ENCODE measurements around the gene PIK3R1. TPM values are rescaled to one million over a fixed set of nuclear protein-coding genes. Genes with fewer than 3 reads are reported as not detected.
A peak's percentile ranks its signal among the peaks of the same experiment; 100 is the strongest.

PIK3R1 gene
- total and polyA plus RNA-seq, 4 experiments from 2014 or later = 92.6 to 152 (median 125) TPM

- ChIA-PET CTCF (ENCODE audit: partially characterized antibody) (interaction anchor here (1.0 to 2.0 kb wide), 3 partner anchors 10 to 30 kb away, joined by 3 to 11 read pairs (median 3); partner anchors contain the start of gene PIK3R1), POLR2A (ENCODE audit: partially characterized antibody) (interaction anchor here (3.3 kb wide), 1 partner anchor 27 kb away, joined by 33 read pairs; the partner anchor contains the start of gene PIK3R1)
- Mint-ChIP-seq H3K27me3 (no peaks in the 10 kb centered on the region), H3K27ac (peak overlapping the region; percentile 58 to 92 (median 73)), H3K36me3 (peaks cover 10 to 14% of the 10 kb centered on the region in 2 donors), H3K9me3 (no peaks in the 10 kb centered on the region), H3K4me1 (peaks cover 61 to 89% (median 73%) of the 10 kb centered on the region in 4 donors), H3K4me3 (peak overlapping the region in 4 of 8 donors; percentile 3 to 65 (median 34))
- Histone ChIP-seq H3K36me3 (ENCODE audit: insufficient read depth, low read length) (no peaks in the 10 kb centered on the region), H3K27ac (ENCODE audit: low read depth, low read length) (no peak overlapping the region), H3K27me3 (ENCODE audit: insufficient read depth, low read length) (no peaks in the 10 kb centered on the region), H3K4me3 (ENCODE audit: low read length in 2 of 2) (no peak overlapping the region), H3K9me3 (ENCODE audit: control insufficient read depth in 1 of 2, low read length in 2 of 2) (no peaks in the 10 kb centered on the region), H3K4me1 (ENCODE audit: insufficient read depth, low read length) (peaks cover 86% of the 10 kb centered on the region)
- intact Hi-C loops (cut with micrococcal nuclease) = no loop called here
- DNase-seq = no peak
These were observed 27.2 kb downstream of the PIK3R1 start for GRCh38 chr5:68242743-68243142.

GRCh38 chr5:68243251-68243650 lies 27.7 kb downstream of the PIK3R1 start:
- H3K4me3 ChIP-seq (ENCODE audit: low read length in 2 of 2) = no peak overlapping the region
- peaks cover 56 to 86% (median 70%) of the 10 kb centered on the region in 4 donors for H3K4me1 Mint-ChIP-seq
- peak overlapping the region in 7 of 8 donors; percentile 15 to 65 (median 50) for H3K4me3 Mint-ChIP-seq
- ChIA-PET POLR2A (ENCODE audit: partially characterized antibody) (interaction anchor here (1.0 to 3.3 kb wide), 5 partner anchors 8 to 45 kb away, joined by 3 to 33 read pairs (median 5); partner anchors contain the start of gene PIK3R1), CTCF (ENCODE audit: partially characterized antibody) (interaction anchor here (0.9 to 1.6 kb wide), 8 partner anchors 9 to 1029 kb away, joined by 3 to 7 read pairs (median 4); no protein-coding TSS in a partner anchor)
- H3K4me1 ChIP-seq (ENCODE audit: insufficient read depth, low read length) = peaks cover 83% of the 10 kb centered on the region
- no peak for DNase-seq
- H3K27me3 ChIP-seq (ENCODE audit: insufficient read depth, low read length) = no peaks in the 10 kb centered on the region
- no peaks in the 10 kb centered on the region for H3K36me3 ChIP-seq (ENCODE audit: insufficient read depth, low read length)
- H3K9me3 ChIP-seq (ENCODE audit: control insufficient read depth in 1 of 2, low read length in 2 of 2) = no peaks in the 10 kb centered on the region
- H3K27ac Mint-ChIP-seq = peak overlapping the region in 6 of 7 donors; percentile 58 to 88 (median 74)
- peaks cover 10 to 14% of the 10 kb centered on the region in 2 donors for H3K36me3 Mint-ChIP-seq
- intact Hi-C loops (cut with micrococcal nuclease) = no loop called here
- H3K9me3 Mint-ChIP-seq = no peaks in the 10 kb centered on the region
- no peak overlapping the region for H3K27ac ChIP-seq (ENCODE audit: low read depth, low read length)
- no peaks in the 10 kb centered on the region for H3K27me3 Mint-ChIP-seq

GRCh38 chr5:68243681-68244080 lies 28.1 kb downstream of the PIK3R1 start:
- H3K4me3 ChIP-seq (ENCODE audit: low read length in 2 of 2) = no peak overlapping the region
- H3K27me3 ChIP-seq (ENCODE audit: insufficient read depth, low read length) = no peaks in the 10 kb centered on the region
- no peak overlapping the region for H3K27ac ChIP-seq (ENCODE audit: low read depth, low read length)
- H3K36me3 ChIP-seq (ENCODE audit: insufficient read depth, low read length) = no peaks in the 10 kb centered on the region
- intact Hi-C loops (cut with micrococcal nuclease) = no loop called here
- Mint-ChIP-seq H3K27me3 (no peaks in the 10 kb centered on the region), H3K27ac (peak overlapping the region; percentile 58 to 88 (median 73)), H3K36me3 (peaks cover 10 to 14% of the 10 kb centered on the region in 2 donors), H3K9me3 (no peaks in the 10 kb centered on the region), H3K4me1 (peaks cover 56 to 86% (median 70%) of the 10 kb centered on the region in 4 donors), H3K4me3 (peak overlapping the region in 7 of 8 donors; percentile 15 to 65 (median 49))
- H3K4me1 ChIP-seq (ENCODE audit: insufficient read depth, low read length) = peaks cover 83% of the 10 kb centered on the region
- POLR2A ChIA-PET (ENCODE audit: partially characterized antibody) = interaction anchor here (1.0 to 3.3 kb wide), 5 partner anchors 9 to 44 kb away, joined by 3 to 33 read pairs (median 5); partner anchors contain the start of gene PIK3R1
- H3K9me3 ChIP-seq (ENCODE audit: control insufficient read depth in 1 of 2, low read length in 2 of 2) = no peaks in the 10 kb centered on the region
- CTCF ChIA-PET (ENCODE audit: partially characterized antibody) = interaction anchor here (0.9 to 1.6 kb wide), 8 partner anchors 9 to 1029 kb away, joined by 3 to 7 read pairs (median 4); no protein-coding TSS in a partner anchor
- no peak for DNase-seq

GRCh38 chr5:68245319-68245718 lies 29.8 kb downstream of the PIK3R1 start:
- intact Hi-C loops (cut with micrococcal nuclease) = no loop called here
- no peak overlapping the region for H3K27ac Mint-ChIP-seq
- POLR2A ChIA-PET (ENCODE audit: partially characterized antibody) = interaction anchor here (0.9 kb wide), 1 partner anchor 29 kb away, joined by 4 read pairs; no protein-coding TSS in a partner anchor
- H3K4me3 Mint-ChIP-seq = no peak overlapping the region
- Histone ChIP-seq H3K27ac (ENCODE audit: low read depth, low read length) (no peak overlapping the region), H3K36me3 (ENCODE audit: insufficient read depth, low read length) (no peaks in the 10 kb centered on the region), H3K9me3 (ENCODE audit: control insufficient read depth in 1 of 2, low read length in 2 of 2) (no peaks in the 10 kb centered on the region), H3K4me3 (ENCODE audit: low read length in 2 of 2) (no peak overlapping the region), H3K27me3 (ENCODE audit: insufficient read depth, low read length) (no peaks in the 10 kb centered on the region), H3K4me1 (ENCODE audit: insufficient read depth, low read length) (peaks cover 84% of the 10 kb centered on the region)
- no peaks in the 10 kb centered on the region for H3K27me3 Mint-ChIP-seq
- H3K36me3 Mint-ChIP-seq = peaks cover 10 to 14% of the 10 kb centered on the region in 2 donors
- no peak for DNase-seq
- CTCF ChIA-PET (ENCODE audit: partially characterized antibody) = interaction anchor here (1.5 kb wide), 1 partner anchor 36 kb away, joined by 5 read pairs; no protein-coding TSS in a partner anchor
- H3K4me1 Mint-ChIP-seq = peaks cover 61 to 89% (median 75%) of the 10 kb centered on the region in 4 donors
- H3K9me3 Mint-ChIP-seq = no peaks in the 10 kb centered on the region

GRCh38 chr5:68246802-68247201 lies 31.2 kb downstream of the PIK3R1 start:
- Histone ChIP-seq H3K4me1 (ENCODE audit: insufficient read depth, low read length) (peaks cover 84% of the 10 kb centered on the region), H3K27ac (ENCODE audit: low read depth, low read length) (no peak overlapping the region), H3K27me3 (ENCODE audit: insufficient read depth, low read length) (no peaks in the 10 kb centered on the region), H3K4me3 (ENCODE audit: low read length in 2 of 2) (no peak overlapping the region), H3K9me3 (ENCODE audit: control insufficient read depth in 1 of 2, low read length in 2 of 2) (no peaks in the 10 kb centered on the region), H3K36me3 (ENCODE audit: insufficient read depth, low read length) (no peaks in the 10 kb centered on the region)
- Mint-ChIP-seq H3K27me3 (no peaks in the 10 kb centered on the region), H3K36me3 (peaks cover 7 to 13% of the 10 kb centered on the region in 2 donors), H3K4me1 (peaks cover 62 to 90% (median 77%) of the 10 kb centered on the region in 4 donors), H3K9me3 (no peaks in the 10 kb centered on the region), H3K27ac (peak overlapping the region in 4 of 7 donors; percentile 11 to 83 (median 56)), H3K4me3 (peak overlapping the region in 2 of 8 donors; percentile 21 to 30)
- ChIA-PET CTCF (ENCODE audit: partially characterized antibody) (interaction anchor here (0.7 to 1.8 kb wide), 17 partner anchors 9 to 1033 kb away, joined by 3 to 11 read pairs (median 3); no protein-coding TSS in a partner anchor), POLR2A (ENCODE audit: partially characterized antibody) (interaction anchor here (0.9 to 1.6 kb wide), 3 partner anchors 9 to 31 kb away, joined by 3 to 8 read pairs (median 3); partner anchors contain the start of gene PIK3R1)
- DNase-seq = peak in 2 of 5 donors; percentile 28 to 30
- intact Hi-C loops (cut with micrococcal nuclease) = no loop called here

- Histone ChIP-seq H3K9me3 (ENCODE audit: control insufficient read depth in 1 of 2, low read length in 2 of 2) (no peaks in the 10 kb centered on the region), H3K36me3 (ENCODE audit: insufficient read depth, low read length) (no peaks in the 10 kb centered on the region), H3K4me3 (ENCODE audit: low read length in 2 of 2) (no peak overlapping the region), H3K27ac (ENCODE audit: low read depth, low read length) (no peak overlapping the region), H3K4me1 (ENCODE audit: insufficient read depth, low read length) (peaks cover 84% of the 10 kb centered on the region), H3K27me3 (ENCODE audit: insufficient read depth, low read length) (no peaks in the 10 kb centered on the region)
- ChIA-PET POLR2A (ENCODE audit: partially characterized antibody) (no interaction called here), CTCF (ENCODE audit: partially characterized antibody) (interaction anchor here (0.7 to 1.8 kb wide), 6 partner anchors 8 to 745 kb away, joined by 3 to 11 read pairs (median 4); no protein-coding TSS in a partner anchor)
- H3K4me3 Mint-ChIP-seq = no peak overlapping the region
- peaks cover 3 to 5% of the 10 kb centered on the region in 2 donors for H3K36me3 Mint-ChIP-seq
- no peaks in the 10 kb centered on the region for H3K9me3 Mint-ChIP-seq
- DNase-seq = no peak
- H3K4me1 Mint-ChIP-seq = peaks cover 61 to 90% (median 77%) of the 10 kb centered on the region in 4 donors
- peak overlapping the region in 1 of 7 donors; percentile 51 for H3K27ac Mint-ChIP-seq
- no peaks in the 10 kb centered on the region for H3K27me3 Mint-ChIP-seq
- intact Hi-C loops (cut with micrococcal nuclease) = no loop called here
These were observed 32.1 kb downstream of the PIK3R1 start for GRCh38 chr5:68247627-68248026.

- H3K4me1 ChIP-seq (ENCODE audit: insufficient read depth, low read length) = peaks cover 83% of the 10 kb centered on the region
- no peak for DNase-seq
- POLR2A ChIA-PET (ENCODE audit: partially characterized antibody) = interaction anchor here (5.9 kb wide), 1 partner anchor 33 kb away, joined by 70 read pairs; the partner anchor contains the start of gene PIK3R1
- H3K36me3 ChIP-seq (ENCODE audit: insufficient read depth, low read length) = no peaks in the 10 kb centered on the region
- intact Hi-C loops (cut with micrococcal nuclease) = no loop called here
- H3K36me3 Mint-ChIP-seq = no peaks in the 10 kb centered on the region
- H3K9me3 Mint-ChIP-seq = no peaks in the 10 kb centered on the region
- no peaks in the 10 kb centered on the region for H3K9me3 ChIP-seq (ENCODE audit: control insufficient read depth in 1 of 2, low read length in 2 of 2)
- H3K4me3 ChIP-seq (ENCODE audit: low read length in 2 of 2) = no peak overlapping the region
- H3K4me3 Mint-ChIP-seq = no peak overlapping the region
- H3K27me3 Mint-ChIP-seq = no peaks in the 10 kb centered on the region
- CTCF ChIA-PET (ENCODE audit: partially characterized antibody) = interaction anchor here (1.5 to 5.9 kb wide), 5 partner anchors 15 to 1003 kb away, joined by 3 to 84 read pairs (median 58); partner anchors contain the start of gene PIK3R1
- H3K27ac Mint-ChIP-seq = peak overlapping the region in 5 of 7 donors; percentile 62 to 97 (median 82)
- peaks cover 56 to 89% (median 75%) of the 10 kb centered on the region in 4 donors for H3K4me1 Mint-ChIP-seq
- no peak overlapping the region for H3K27ac ChIP-seq (ENCODE audit: low read depth, low read length)
- no peaks in the 10 kb centered on the region for H3K27me3 ChIP-seq (ENCODE audit: insufficient read depth, low read length)
These were observed 33.3 kb downstream of the PIK3R1 start for GRCh38 chr5:68248896-68249295.

Measured in CD4-positive, alpha-beta memory T cell (primary cell).